H9 (cell line): ENCODE results near the gene THSD7A. TPM values are rescaled to one million over a fixed set of nuclear protein-coding genes. Genes with fewer than 3 reads are reported as not detected.

Source experiments
- DNase-seq: peaks from one replicate; pipeline ENCODE4 v3.0.0-alpha.2; 2017
- H2AFZ ChIP-seq: one replicate; pipeline ENCODE4 v1.6.1; 2013; ENCODE audit warnings: mild to moderate bottlenecking, low read length, control low read depth, moderate library complexity
- H2AK5ac ChIP-seq: 2 replicates; pipeline ENCODE4 v1.6.1; 2013; ENCODE audit warnings: low read length, control low read depth, mixed read lengths; ENCODE audit not compliant: insufficient read length
- H2BK120ac ChIP-seq: one replicate; pipeline ENCODE4 v1.6.1; 2013; ENCODE audit warnings: low read depth, mild to moderate bottlenecking, low read length, control low read depth, inconsistent platforms; ENCODE audit not compliant: poor library complexity, severe bottlenecking
- H2BK12ac ChIP-seq: 2 replicates; pipeline ENCODE4 v1.6.1; 2013; ENCODE audit warnings: low read length, control low read depth, mixed read lengths, low read depth; ENCODE audit not compliant: insufficient read length
- H2BK15ac ChIP-seq: 2 replicates; pipeline ENCODE4 v1.6.1; 2013; ENCODE audit warnings: low read depth, low read length, control low read depth
- H2BK20ac ChIP-seq: one replicate; pipeline ENCODE4 v1.6.1; 2013; ENCODE audit warnings: low read depth, mild to moderate bottlenecking, low read length, control low read depth, inconsistent platforms; ENCODE audit not compliant: poor library complexity, severe bottlenecking
- H2BK5ac ChIP-seq: 2 replicates; pipeline ENCODE4 v1.6.1; 2013; ENCODE audit warnings: low read length, control low read depth, mixed read lengths; ENCODE audit not compliant: insufficient read length
- H3K14ac ChIP-seq: 2 replicates; pipeline ENCODE4 v1.6.1; 2013; ENCODE audit warnings: low read length, control low read depth; ENCODE audit not compliant: insufficient read depth
- H3K18ac ChIP-seq: 2 replicates; pipeline ENCODE4 v1.6.1; 2013; ENCODE audit warnings: low read depth, mild to moderate bottlenecking, mixed read lengths, low read length, control low read depth; ENCODE audit not compliant: insufficient read length
- H3K23ac ChIP-seq: 2 replicates; pipeline ENCODE4 v1.6.1; 2013; ENCODE audit warnings: low read length, control low read depth, mixed read lengths, low read depth; ENCODE audit not compliant: insufficient read length
- H3K23me2 ChIP-seq: 2 replicates; pipeline ENCODE4 v1.6.1; 2013; ENCODE audit warnings: low read depth, mild to moderate bottlenecking, mixed read lengths, low read length, control low read depth; ENCODE audit not compliant: insufficient read length, poor library complexity, severe bottlenecking
- H3K27ac ChIP-seq: 2 replicates; pipeline ENCODE4 v1.5.1; 2013; ENCODE audit warnings: low read length, control low read depth, mixed read lengths, low read depth; ENCODE audit not compliant: insufficient read length
- H3K27me3 ChIP-seq: 2 replicates; pipeline ENCODE4 v1.6.1; 2013; ENCODE audit warnings: low read length, control low read depth, inconsistent platforms; ENCODE audit not compliant: insufficient read depth
- H3K4ac ChIP-seq: 2 replicates; pipeline ENCODE4 v1.6.1; 2013; ENCODE audit warnings: low read depth, mild to moderate bottlenecking, control low read depth, inconsistent platforms, low read length, moderate library complexity
- H3K4me1 ChIP-seq: 2 replicates; pipeline ENCODE4 v1.6.1; 2013; ENCODE audit warnings: low read length, control low read depth, inconsistent platforms; ENCODE audit not compliant: insufficient read depth
- H3K4me2 ChIP-seq: 2 replicates; pipeline ENCODE4 v1.6.1; 2013; ENCODE audit warnings: low read length, control low read depth, mixed read lengths; ENCODE audit not compliant: insufficient read length, insufficient read depth
- H3K56ac ChIP-seq: 2 replicates; pipeline ENCODE4 v1.6.1; 2013; ENCODE audit warnings: low read depth, mild to moderate bottlenecking, mixed read lengths, low read length, control low read depth; ENCODE audit not compliant: insufficient read length
- H3K79me1 ChIP-seq: 2 replicates; pipeline ENCODE4 v1.6.1; 2013; ENCODE audit warnings: low read depth, mild to moderate bottlenecking, moderate library complexity, low read length, control low read depth, inconsistent platforms; ENCODE audit not compliant: insufficient read depth, poor library complexity, severe bottlenecking
- H3K79me2 ChIP-seq: 2 replicates; pipeline ENCODE4 v1.6.1; 2013; ENCODE audit warnings: low read length, control low read depth, inconsistent platforms; ENCODE audit not compliant: insufficient read depth
- H3K9ac ChIP-seq: 2 replicates; pipeline ENCODE4 v1.6.1; 2013; ENCODE audit warnings: low read length, control low read depth, mixed read lengths; ENCODE audit not compliant: insufficient read length; ENCODE audit errors: extremely low read depth
- H3K9me3 ChIP-seq: one replicate; pipeline ENCODE4 v1.6.1; 2013; ENCODE audit warnings: low read depth, low read length, inconsistent platforms; ENCODE audit not compliant: control insufficient read depth
- H3T11ph ChIP-seq: one replicate; pipeline ENCODE4 v1.6.1; 2013; ENCODE audit warnings: mild to moderate bottlenecking, low read length, control low read depth, inconsistent platforms
- H4K20me1 ChIP-seq: one replicate; pipeline ENCODE4 v1.6.1; 2013; ENCODE audit not compliant: control insufficient read depth, insufficient read length, insufficient read depth
- H4K5ac ChIP-seq: 2 replicates; pipeline ENCODE4 v1.6.1; 2013; ENCODE audit warnings: low read depth, mild to moderate bottlenecking, mixed read lengths, low read length, control low read depth; ENCODE audit not compliant: insufficient read length
- H4K8ac ChIP-seq: replicated peaks from 2 replicates; pipeline ENCODE4 v1.6.1; 2013; ENCODE audit warnings: low read length, control low read depth, mixed read lengths, low read depth; ENCODE audit not compliant: insufficient read length
- H4K91ac ChIP-seq: 2 replicates; pipeline ENCODE4 v1.6.1; 2013; ENCODE audit warnings: low read depth, mild to moderate bottlenecking, moderate library complexity, mixed read lengths, low read length, control low read depth; ENCODE audit not compliant: insufficient read length
- H3K27ac Mint-ChIP-seq, 3 experiments: 2 replicates in 2 of 3; 3 replicates in 1 of 3; pipeline ENCODE4 v1.8.0; 2020 to 2021; ENCODE audit warnings: mixed read lengths in 3 of 3, mild to moderate bottlenecking in 1 of 3, moderate library complexity in 1 of 3
- H3K27me3 Mint-ChIP-seq: 2 replicates; pipeline ENCODE4 v1.8.0; 2021; ENCODE audit warnings: low read depth, mild to moderate bottlenecking, moderate library complexity, mixed read lengths
- H3K36me3 Mint-ChIP-seq, 3 experiments: 2 replicates in 2 of 3; 3 replicates in 1 of 3; pipeline ENCODE4 v1.8.0; 2020 to 2021; ENCODE audit warnings: low read depth in 3 of 3, mixed read lengths in 3 of 3; ENCODE audit not compliant: insufficient read depth in 1 of 3
- H3K4me1 Mint-ChIP-seq, 2 experiments: 2 replicates each; pipeline ENCODE4 v1.8.0; 2020; ENCODE audit warnings: mixed read lengths in 2 of 2
- H3K4me3 Mint-ChIP-seq, 2 experiments: 2 replicates in 1 of 2; 3 replicates in 1 of 2; pipeline ENCODE4 v1.8.0; 2020 to 2021; ENCODE audit warnings: mild to moderate bottlenecking in 2 of 2, mixed read lengths in 2 of 2, moderate library complexity in 1 of 2
- H3K9me3 Mint-ChIP-seq, 2 experiments: 2 replicates in 1 of 2; 3 replicates in 1 of 2; pipeline ENCODE4 v1.8.0; 2020; ENCODE audit warnings: mild to moderate bottlenecking in 2 of 2, mixed read lengths in 2 of 2, moderate library complexity in 1 of 2
- CTCF ChIP-seq: fragments of 200-600 bp; sonication (generic); conservative IDR thresholded peaks from 3 replicates; pipeline ENCODE4 v1.8.0; 2021; ENCODE audit warnings: antibody characterized with exemption, mild to moderate bottlenecking
- WGBS: extraction: QIAGEN DNeasy Blood & Tissue Kit; methylation state at CpG from one replicate; pipeline ENCODE4 v1.1.7; 2013; ENCODE audit warnings: missing lambda C conversion rate, low lambda C conversion rate, mixed read lengths; ENCODE audit not compliant: insufficient read length; ENCODE audit errors: extremely low coverage; 5-methylcytosine and 5-hydroxymethylcytosine counted together
- total RNA-seq: library from RNA; stranded (reverse); gene quantifications from 2 replicates; pipeline ENCODE4 v1.2.1, GENCODE V29; 2021

Gene THSD7A
- total RNA-seq, 1 experiment from 2014 or later, result 0.42 TPM

- H3K79me1 ChIP-seq, result no peaks in the 10 kb centered on the region
- H3K4me1 ChIP-seq, result no peaks in the 10 kb centered on the region
- no peaks in the 10 kb centered on the region for H3K23me2 ChIP-seq
- no peak overlapping the region for H2AFZ ChIP-seq
- no peaks in the 10 kb centered on the region for H3K36me3 Mint-ChIP-seq
- no peak overlapping the region for H3K9ac ChIP-seq
- TF ChIP-seq CTCF, result no peak
- no peak overlapping the region for H3K4me3 Mint-ChIP-seq
- no peaks in the 10 kb centered on the region for H3K9me3 Mint-ChIP-seq
- no peaks in the 10 kb centered on the region for H4K20me1 ChIP-seq
- no peaks in the 10 kb centered on the region for H3K79me2 ChIP-seq
- no peaks in the 10 kb centered on the region for H3K27me3 Mint-ChIP-seq
- H2BK5ac ChIP-seq, result no peak overlapping the region
- no peak overlapping the region for H3K14ac ChIP-seq
- no peak overlapping the region for H4K5ac ChIP-seq
- H3K27me3 ChIP-seq, result no peaks in the 10 kb centered on the region
- H2AK5ac ChIP-seq, result no peak overlapping the region
- H3K4me2 ChIP-seq, result no peak overlapping the region
- peaks cover 2 to 6% of the 10 kb centered on the region in 2 experiments for H3K4me1 Mint-ChIP-seq
- H3T11ph ChIP-seq, result no peak overlapping the region
- H3K4ac ChIP-seq, result no peak overlapping the region
- no peak for DNase-seq
- no CpG with 5 or more reads among the region's 4 CpGs for WGBS
- no peak overlapping the region for H3K56ac ChIP-seq
- H3K9me3 ChIP-seq, result no peaks in the 10 kb centered on the region
- no peak overlapping the region for H2BK12ac ChIP-seq
- no peak overlapping the region; a peak in 2 of 7 replicates for H3K27ac Mint-ChIP-seq
- no peak overlapping the region for H2BK20ac ChIP-seq
- H2BK15ac ChIP-seq, result no peak overlapping the region
- no peak overlapping the region for H4K91ac ChIP-seq
- no peak overlapping the region for H4K8ac ChIP-seq
- H3K27ac ChIP-seq, result no peak overlapping the region
- H3K18ac ChIP-seq, result no peak overlapping the region
- no peak overlapping the region for H2BK120ac ChIP-seq
- no peak overlapping the region for H3K23ac ChIP-seq
Measured at GRCh38 chr7:11810043-11810625, 21.9 kb downstream of the THSD7A start.
